HG02884 (cell line): ENCODE data around the gene RNF215.
A peak's percentile ranks its signal among the peaks of the same experiment; 100 is the strongest.

ENCODE experiments used
- ATAC-seq: cut with Tn5 transposase; IDR thresholded peaks from one replicate; pipeline ENCODE4 v1.9.1; 2021; ENCODE audit warnings: mild to moderate bottlenecking, moderate library complexity; ENCODE audit not compliant: unreplicated experiment

RNF215 gene

GRCh38 chr22:30386960-30387827, at the start of gene RNF215:
Gene RNF215, minus strand, starts transcription at chr22:30387411. Its CDS starts 98 bp downstream, at chr22:30387313.
- ATAC-seq: peak; percentile 63

- ATAC-seq: no peak
Measured at GRCh38 chr22:30436196-30436595, 49.0 kb upstream of the RNF215 start.

- no peak for ATAC-seq
Measured at GRCh38 chr22:30435674-30436126, 48.5 kb upstream of the RNF215 start.

GRCh38 chr22:30434843-30435242, 47.6 kb upstream of the RNF215 start:
- no peak for ATAC-seq

GRCh38 chr22:30433773-30434172, 46.6 kb upstream of the RNF215 start:
- no peak for ATAC-seq

DNA sequence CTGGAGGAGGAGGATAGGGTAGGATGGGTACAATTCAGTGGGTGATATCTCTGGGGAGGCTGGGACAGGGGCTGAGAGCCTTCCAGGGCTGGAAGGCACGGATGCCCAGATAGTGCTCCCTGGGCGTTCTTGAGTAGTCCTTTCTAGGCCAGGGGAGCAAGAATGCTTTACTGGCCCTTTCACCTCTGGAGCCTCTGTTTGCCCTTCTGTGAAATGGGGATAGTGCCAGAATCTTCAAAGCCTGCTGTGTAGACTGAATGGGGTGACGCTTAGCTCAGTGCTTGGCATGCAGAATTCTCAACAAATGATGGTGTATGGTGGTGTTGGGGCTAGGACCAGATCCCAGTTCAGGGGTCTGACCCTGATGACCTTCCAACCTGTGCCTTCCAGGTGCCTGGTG, 46.0 kb upstream of the RNF215 start:
- no peak for ATAC-seq

- ATAC-seq: no peak
Measured at GRCh38 chr22:30432520-30432919, 45.3 kb upstream of the RNF215 start.

DNA sequence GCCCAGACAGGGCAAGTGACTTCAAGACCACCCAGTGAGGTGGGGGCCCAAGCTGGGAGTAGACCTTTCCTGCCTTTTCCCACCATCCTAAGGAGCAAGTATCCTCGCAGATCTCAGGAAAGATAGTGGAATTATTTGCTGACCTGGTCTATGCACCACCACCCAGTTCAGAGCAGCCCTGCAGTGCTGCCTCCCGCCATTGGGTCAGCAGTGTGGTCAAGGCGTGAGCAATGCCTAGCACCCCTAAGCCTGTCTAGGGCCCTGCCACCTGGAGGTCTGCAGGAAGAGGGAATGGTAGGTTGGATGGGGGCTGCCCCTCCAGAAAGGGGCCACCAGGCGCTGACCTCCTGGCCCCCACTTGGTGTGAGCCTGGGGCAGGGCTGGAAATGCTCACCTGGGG, 44.9 kb upstream of the RNF215 start:
- ATAC-seq: no peak

- ATAC-seq: no peak
Measured at GRCh38 chr22:30430933-30431332, 43.7 kb upstream of the RNF215 start.

GRCh38 chr22:30429887-30430286, 42.7 kb upstream of the RNF215 start:
- ATAC-seq: no peak

GRCh38 chr22:30427871-30428270, 40.7 kb upstream of the RNF215 start:
- ATAC-seq: no peak

- ATAC-seq: no peak
Measured at GRCh38 chr22:30426388-30427353, 39.5 kb upstream of the RNF215 start.

- no peak for ATAC-seq
Measured at GRCh38 chr22:30425616-30426387, 38.6 kb upstream of the RNF215 start, which contains the start of gene MTFP1. Gene MTFP1, plus strand, starts transcription at chr22:30425768. Its CDS starts 112 bp downstream, at chr22:30425880.

DNA sequence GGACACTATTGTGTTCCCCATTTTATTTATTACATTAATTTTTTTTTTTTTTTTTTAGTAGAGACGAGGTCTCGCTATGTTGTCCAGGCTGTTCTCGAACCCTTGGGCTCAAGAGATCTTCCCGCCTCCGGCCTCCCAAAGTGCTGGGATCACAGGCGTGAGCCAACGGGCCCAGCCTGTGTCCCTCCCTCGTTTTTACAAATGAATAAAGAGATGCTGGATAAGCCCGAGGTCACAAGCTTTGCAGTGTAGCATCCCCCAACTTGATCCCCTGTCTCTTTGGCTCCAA, 38.1 kb upstream of the RNF215 start:
- no peak for ATAC-seq

DNA sequence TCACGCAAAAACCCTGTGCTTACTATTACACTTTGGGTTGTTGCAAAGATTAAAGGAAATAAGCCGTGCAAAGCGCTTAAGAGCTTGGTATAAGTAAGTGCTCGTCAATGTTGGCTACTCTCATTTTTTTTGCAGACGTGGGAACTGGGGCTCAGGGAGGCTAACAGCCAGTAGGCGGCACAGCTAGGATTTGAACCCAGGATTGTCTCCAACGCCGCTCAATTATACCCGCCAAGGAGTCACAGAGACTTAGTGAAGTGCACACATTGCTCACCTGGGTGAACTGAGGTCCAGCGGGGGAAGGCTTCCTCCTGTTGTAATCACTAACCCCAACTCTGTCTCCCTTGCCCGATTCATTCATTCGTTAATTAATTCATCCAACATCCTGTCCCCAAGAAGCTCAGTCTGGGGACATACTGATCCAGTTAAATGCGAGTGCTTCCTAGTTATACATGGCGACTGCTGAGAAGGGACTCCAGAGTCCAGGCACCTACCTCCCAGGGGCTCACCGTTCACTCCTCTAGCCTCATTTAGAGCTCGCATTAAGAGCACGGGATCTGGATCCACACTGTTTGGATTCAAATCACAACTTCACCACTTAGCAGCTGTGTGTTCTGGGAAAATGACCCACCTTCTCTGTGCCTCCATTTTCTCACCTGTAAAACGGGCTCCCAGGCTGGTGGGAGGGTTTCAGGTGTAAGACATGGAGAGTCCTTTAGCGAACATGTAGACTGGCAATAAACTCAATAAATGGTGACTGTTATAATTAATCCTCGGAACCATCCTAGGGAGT, 37.5 kb upstream of the RNF215 start:
- ATAC-seq: no peak

DNA sequence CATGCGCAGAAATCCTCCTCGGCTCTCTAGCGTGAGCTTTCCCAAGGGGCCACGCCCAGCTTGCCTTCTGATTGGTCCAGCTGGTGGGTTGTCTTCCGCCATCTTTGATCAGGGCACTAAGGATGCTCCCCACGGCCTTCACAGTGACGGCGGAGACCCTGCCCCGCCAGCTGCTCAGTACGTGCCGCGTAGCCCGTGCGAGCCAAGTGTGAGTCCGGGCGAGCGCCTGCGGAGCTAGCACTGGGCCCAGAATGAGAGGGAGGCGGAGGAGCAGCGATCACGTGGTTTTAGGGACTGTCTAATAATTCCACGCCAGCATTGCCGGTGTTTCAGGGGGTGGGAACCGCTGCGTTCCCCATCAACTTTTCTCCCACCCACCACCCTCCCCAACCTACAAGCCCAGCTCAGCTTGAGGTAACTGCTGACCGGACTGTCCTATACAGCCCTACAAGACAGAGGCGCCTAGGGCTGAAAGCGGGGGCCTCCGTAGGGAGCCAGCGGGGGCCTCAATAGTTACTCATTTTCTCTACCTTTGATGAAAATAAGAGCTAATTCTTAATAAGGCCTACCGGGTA, 36.8 kb upstream of the RNF215 start:
- ATAC-seq: peak; percentile 80

DNA sequence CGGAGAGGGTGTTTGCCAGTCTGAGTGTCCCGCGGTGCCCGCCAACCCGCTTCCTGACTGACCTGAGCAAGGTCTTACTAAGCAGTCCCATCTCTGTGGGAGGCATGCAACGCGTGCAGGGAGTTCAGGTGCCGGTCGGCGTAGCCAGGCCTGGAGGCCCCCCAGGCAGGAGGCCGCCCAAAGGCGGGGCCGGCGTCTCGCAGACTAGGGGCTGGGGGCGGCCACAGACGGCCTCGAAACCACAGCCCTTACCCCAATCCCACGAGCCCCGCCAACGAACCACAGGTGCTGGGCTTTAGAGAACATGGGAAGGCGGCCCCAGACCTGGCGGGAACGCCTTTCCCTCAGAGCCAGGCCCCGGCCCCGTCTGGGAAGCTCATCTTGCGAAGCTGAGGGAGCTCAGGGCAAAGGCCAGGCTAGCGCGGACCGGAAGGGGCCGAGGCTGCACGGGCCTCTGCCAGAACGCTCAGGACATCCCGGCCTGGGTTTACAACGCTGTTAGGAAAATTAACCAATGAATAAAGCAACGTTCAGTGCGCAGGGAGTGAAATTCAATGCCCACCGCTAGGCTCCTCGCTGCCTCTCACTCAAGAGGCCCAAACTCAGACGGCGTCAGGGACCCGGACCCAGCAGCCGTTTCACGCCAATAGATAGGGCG, 36.2 kb upstream of the RNF215 start:
- ATAC-seq: peak; percentile 10

GRCh38 chr22:30422481-30423300, 35.5 kb upstream of the RNF215 start:
- no peak for ATAC-seq
